Pancreas (tissue), 10 donors: ENCODE results near the gene INKA2. TPM values are rescaled to one million over a fixed set of nuclear protein-coding genes. Genes with fewer than 3 reads are reported as not detected.
A peak's percentile ranks its signal among the peaks of the same experiment; 100 is the strongest.

Source experiments
- ATAC-seq, 4 donors: fragments of 200-7000 bp; cut with Tn5 transposase; one replicate each; pipeline versions ENCODE4 v1.8.0 to v1.9.1; 2020; ENCODE audit warnings: mild to moderate bottlenecking in 4 of 4, moderate library complexity in 4 of 4
- DNase-seq, 6 donors: peaks; one replicate each; pipeline ENCODE4 v3.0.0-alpha.2; 2020
- FAIRE-seq: peaks from 2 replicates; lab custom pipeline; 2012; peaks lifted over from hg19 to GRCh38; lab: Jason Lieb, UNC
- H3K27ac ChIP-seq, 4 donors: fragments of 200-600 bp; sonication (generic); 1 replicate in 3 of 4; 2 replicates in 1 of 4; pipeline versions ENCODE4 v1.5.0 to v1.8.0; 2020
- H3K27me3 ChIP-seq, 4 donors: fragments of 200-600 bp; one replicate each; pipeline ENCODE4 v1.8.0; 2021
- H3K36me3 ChIP-seq, 3 donors: fragments of 200-600 bp; sonication (generic) in 1 of 3; one replicate each; pipeline versions ENCODE4 v1.5.0 to v1.8.0; 2020 to 2021
- H3K4me1 ChIP-seq, 3 donors: fragments of 200-600 bp; one replicate each; pipeline ENCODE4 v1.8.0; 2021
- H3K4me3 ChIP-seq, 4 donors: fragments of 200-600 bp; sonication (generic) in 2 of 4; one replicate each; pipeline versions ENCODE4 v1.5.0 to v1.8.0; 2020 to 2021
- H3K9me3 ChIP-seq, 4 donors: fragments of 200-600 bp; one replicate each; pipeline ENCODE4 v1.8.0; 2021
- WGBS, 2 donors: extraction: QIAGEN DNeasy Blood & Tissue Kit; methylation state at CpG; one replicate each; pipeline ENCODE4 v1.1.7; 2013; 5-methylcytosine and 5-hydroxymethylcytosine counted together
- intact Hi-C, 3 donors: fragments of 100-400 bp; cut with DNase I; formaldehyde crosslinking; loops; one replicate each; pipeline versions ENCODE4 v1.11.1 to v1.14.2; 2022
- polyA plus RNA-seq, 2 donors: library from polyadenylated mRNA; stranded (reverse); fragments of 200-250 nt; gene quantifications; one replicate each; pipeline ENCODE4 v1.2.3, GENCODE V29; 2013
- total RNA-seq, 6 donors: library from RNA; stranded (reverse); fragmentation: NEBNext Ultra II Directional in 4 of 6; extraction: Animal tissue kit (Norgen Biotek cat#: 25700) in 4 of 6; gene quantifications; one replicate each; pipeline versions ENCODE4 v1.2.1 to v1.2.4, GENCODE V29; 2021 to 2023
- TF ChIP-seq, protein P1 (sequence below), 4 donors: fragments of 200-600 bp; sonication (generic) in 3 of 4; IDR thresholded peaks; one replicate each; pipeline versions ENCODE4 v1.5.0 to v1.8.0; 2021; ENCODE audit warnings: antibody characterized with exemption in 4 of 4
- donor health status: healthy with polysubstance abuse.
- donor health status: DM: no; HTN: no; CAD: no; lungs with moderate emphysema.
- donor health status: DM: no; HTN: no; CAD: no.
- donor health status: control.
- donor health status: control.
- donor health status: Bipolar disorder and iron deficiency.
- donor health status: DM: yes; HTN: yes; CAD: no.
- donor health status: DM: no; HTN: no; CAD: no.
- donor health status: DM: no; HTN: no; CAD: no.
- donor health status: DM: yes; HTN: yes; CAD: no.

Gene INKA2
- total and polyA plus RNA-seq, 8 donors = 0.28 to 2.1 (median 1.1) TPM

GRCh38 chr1:111768023-111768422 lies 28.8 kb upstream of the INKA2 start:
- intact Hi-C loops = loop anchor here in 2 of 3 donors (10.0 kb wide), 2 partner anchors 263 to 543 kb away; partner anchors contain the start of genes ADORA3 (in 1 of the 2), CHI3L2 (in 1 of the 2) and TMIGD3 (in 1 of the 2)
- no peak for ATAC-seq

DNA sequence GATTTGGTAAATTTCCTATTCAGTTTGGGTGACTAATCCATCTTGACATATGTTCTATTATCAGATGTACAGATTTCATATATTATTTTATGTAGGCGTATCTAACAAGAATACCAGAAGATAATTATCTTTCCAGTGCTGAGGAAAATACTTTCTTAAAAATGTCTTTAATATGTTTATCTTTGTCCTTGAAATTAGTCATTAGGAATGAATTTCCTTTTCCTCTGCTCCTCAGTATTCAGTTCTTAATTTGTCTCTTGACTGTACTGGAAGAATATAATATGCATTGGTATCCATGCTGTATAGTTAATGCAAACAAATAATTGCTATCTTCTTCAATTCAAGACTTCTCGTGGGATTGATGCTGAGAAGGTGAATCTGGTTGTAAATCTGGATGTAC lies 23.1 kb upstream of the INKA2 start:
- WGBS, 2 donors = 92 to 93% methylated on average over 2 of the region's 2 CpGs
- intact Hi-C loops = loop anchor here in 2 of 3 donors (10.0 kb wide), 2 partner anchors 258 to 538 kb away; partner anchors contain the start of genes ADORA3 (in 1 of the 2), CHI3L2 (in 1 of the 2) and TMIGD3 (in 1 of the 2)
- Histone ChIP-seq H3K36me3 (peaks cover 0 to 25% (median 15%) of the 10 kb centered on the region in 3 donors), H3K27ac (no peak overlapping the region), H3K9me3 (no peaks in the 10 kb centered on the region), H3K4me3 (no peak overlapping the region), H3K27me3 (no peaks in the 10 kb centered on the region), H3K4me1 (peaks cover 0 to under 1% (median 0%) of the 10 kb centered on the region in 3 donors)
- FAIRE-seq (no peak), ATAC-seq (no peak), DNase-seq (no peak)
- TF ChIP-seq, protein P1, sequence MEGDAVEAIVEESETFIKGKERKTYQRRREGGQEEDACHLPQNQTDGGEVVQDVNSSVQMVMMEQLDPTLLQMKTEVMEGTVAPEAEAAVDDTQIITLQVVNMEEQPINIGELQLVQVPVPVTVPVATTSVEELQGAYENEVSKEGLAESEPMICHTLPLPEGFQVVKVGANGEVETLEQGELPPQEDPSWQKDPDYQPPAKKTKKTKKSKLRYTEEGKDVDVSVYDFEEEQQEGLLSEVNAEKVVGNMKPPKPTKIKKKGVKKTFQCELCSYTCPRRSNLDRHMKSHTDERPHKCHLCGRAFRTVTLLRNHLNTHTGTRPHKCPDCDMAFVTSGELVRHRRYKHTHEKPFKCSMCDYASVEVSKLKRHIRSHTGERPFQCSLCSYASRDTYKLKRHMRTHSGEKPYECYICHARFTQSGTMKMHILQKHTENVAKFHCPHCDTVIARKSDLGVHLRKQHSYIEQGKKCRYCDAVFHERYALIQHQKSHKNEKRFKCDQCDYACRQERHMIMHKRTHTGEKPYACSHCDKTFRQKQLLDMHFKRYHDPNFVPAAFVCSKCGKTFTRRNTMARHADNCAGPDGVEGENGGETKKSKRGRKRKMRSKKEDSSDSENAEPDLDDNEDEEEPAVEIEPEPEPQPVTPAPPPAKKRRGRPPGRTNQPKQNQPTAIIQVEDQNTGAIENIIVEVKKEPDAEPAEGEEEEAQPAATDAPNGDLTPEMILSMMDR (IDR thresholded peaks at IDR 0.05) = no peak

More at GRCh38 chr1:111768023-111768422, 28.8 kb upstream of the INKA2 start:
- H3K9me3 ChIP-seq = no peaks in the 10 kb centered on the region
- TF ChIP-seq, protein P1 (IDR thresholded peaks at IDR 0.05) = no peak
- FAIRE-seq (no peak), DNase-seq (no peak)
- H3K4me1 ChIP-seq = peaks cover 0 to 6% (median 0%) of the 10 kb centered on the region in 3 donors
- peaks cover 0 to 18% (median 8%) of the 10 kb centered on the region in 3 donors for H3K36me3 ChIP-seq
- H3K4me3 ChIP-seq = no peak overlapping the region
- H3K27me3 ChIP-seq = no peaks in the 10 kb centered on the region
- H3K27ac ChIP-seq = no peak overlapping the region

DNA sequence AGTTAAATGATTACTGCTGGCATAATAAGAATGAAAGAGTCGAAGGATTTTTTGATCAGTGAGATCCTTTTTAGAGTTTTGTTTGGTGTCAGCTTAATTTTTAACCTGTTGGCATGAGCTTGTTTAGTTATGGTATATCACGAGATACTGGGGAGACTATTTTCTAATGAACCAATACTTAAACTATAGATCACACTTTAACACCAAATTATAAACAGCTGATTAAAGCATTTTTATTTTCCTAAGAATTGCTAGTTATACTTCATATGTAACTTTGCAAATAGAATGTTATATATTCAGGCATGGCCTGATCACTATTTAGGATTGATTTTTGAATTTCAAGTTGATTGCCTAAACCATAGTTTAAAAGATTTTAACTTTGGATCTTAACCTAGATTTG lies 22.5 kb upstream of the INKA2 start:
- FAIRE-seq = peak; percentile 29
- H3K27me3 ChIP-seq = no peaks in the 10 kb centered on the region
- H3K36me3 ChIP-seq = peaks cover 0 to 22% (median 15%) of the 10 kb centered on the region in 3 donors
- ATAC-seq = no peak
- no peak for DNase-seq
- H3K9me3 ChIP-seq = no peaks in the 10 kb centered on the region
- TF ChIP-seq, protein P1 (IDR thresholded peaks at IDR 0.05) = no peak
- intact Hi-C loops = loop anchor here in 2 of 3 donors (10.0 kb wide), 2 partner anchors 257 to 537 kb away; partner anchors contain the start of genes ADORA3 (in 1 of the 2), CHI3L2 (in 1 of the 2) and TMIGD3 (in 1 of the 2)
- WGBS, 2 donors = 43 to 55% methylated on average over 2 of the region's 2 CpGs
- H3K4me3 ChIP-seq = no peak overlapping the region
- H3K4me1 ChIP-seq = peaks cover 0 to 7% (median 0%) of the 10 kb centered on the region in 3 donors
- no peak overlapping the region for H3K27ac ChIP-seq

DNA sequence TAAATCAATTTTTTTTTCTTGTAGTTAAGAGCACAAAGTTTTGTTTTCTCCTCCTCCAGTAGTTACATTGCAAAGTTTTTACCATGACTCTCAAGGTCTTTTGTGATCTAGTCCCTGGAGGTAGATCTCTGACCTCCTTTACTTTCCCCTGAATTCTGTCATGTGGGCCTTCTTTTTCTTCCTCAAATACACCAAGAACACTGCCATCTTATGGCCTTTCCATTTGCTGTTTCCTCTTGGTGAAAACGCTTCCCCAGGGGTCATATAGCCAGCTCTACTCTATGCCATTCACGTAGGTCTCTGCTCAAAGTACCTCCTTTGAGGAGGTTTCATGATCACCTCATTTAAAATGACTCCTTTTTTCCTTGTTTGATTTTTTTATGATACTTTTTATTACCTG lies 19.2 kb upstream of the INKA2 start:
- Histone ChIP-seq H3K27ac (no peak overlapping the region), H3K4me3 (no peak overlapping the region), H3K9me3 (no peaks in the 10 kb centered on the region), H3K4me1 (peaks cover 0 to 9% (median 0%) of the 10 kb centered on the region in 3 donors), H3K36me3 (peaks cover 0 to 18% (median 10%) of the 10 kb centered on the region in 3 donors), H3K27me3 (no peaks in the 10 kb centered on the region)
- DNase-seq (no peak), FAIRE-seq (no peak), ATAC-seq (no peak)
- intact Hi-C loops = no loop called here
- 80 to 85% methylated on average over 2 of the region's 2 CpGs for WGBS, 2 donors
- TF ChIP-seq, protein P1 (IDR thresholded peaks at IDR 0.05) = no peak

GRCh38 chr1:111756124-111756513 lies 16.9 kb upstream of the INKA2 start:
- Histone ChIP-seq H3K4me3 (peak overlapping the region; percentile 69 to 88 (median 84)), H3K27me3 (no peaks in the 10 kb centered on the region), H3K36me3 (peaks cover 0 to 7% (median 3%) of the 10 kb centered on the region in 3 donors), H3K27ac (peak overlapping the region; percentile 73 to 93 (median 86)), H3K9me3 (no peaks in the 10 kb centered on the region), H3K4me1 (peaks cover 0 to 9% (median 0%) of the 10 kb centered on the region in 3 donors)
- DNase-seq (no peak), FAIRE-seq (no peak), ATAC-seq (peak; percentile 18 to 47 (median 38))
- WGBS, 2 donors = 1% methylated on average over 35 of the region's 35 CpGs
- intact Hi-C loops = no loop called here
- TF ChIP-seq, protein P1 (IDR thresholded peaks at IDR 0.05) = no peak
